DMS53 (cell line): ENCODE results near the gene VPS13C.

Experiments
- DNase-seq: peaks from one replicate; lab custom pipeline; 2025; lab: John Stamatoyannopoulos, UW

The VPS13C gene

GRCh38 chr15:61938249-61938648 lies 122.0 kb downstream of the VPS13C start:
- no peak for DNase-seq

DNA sequence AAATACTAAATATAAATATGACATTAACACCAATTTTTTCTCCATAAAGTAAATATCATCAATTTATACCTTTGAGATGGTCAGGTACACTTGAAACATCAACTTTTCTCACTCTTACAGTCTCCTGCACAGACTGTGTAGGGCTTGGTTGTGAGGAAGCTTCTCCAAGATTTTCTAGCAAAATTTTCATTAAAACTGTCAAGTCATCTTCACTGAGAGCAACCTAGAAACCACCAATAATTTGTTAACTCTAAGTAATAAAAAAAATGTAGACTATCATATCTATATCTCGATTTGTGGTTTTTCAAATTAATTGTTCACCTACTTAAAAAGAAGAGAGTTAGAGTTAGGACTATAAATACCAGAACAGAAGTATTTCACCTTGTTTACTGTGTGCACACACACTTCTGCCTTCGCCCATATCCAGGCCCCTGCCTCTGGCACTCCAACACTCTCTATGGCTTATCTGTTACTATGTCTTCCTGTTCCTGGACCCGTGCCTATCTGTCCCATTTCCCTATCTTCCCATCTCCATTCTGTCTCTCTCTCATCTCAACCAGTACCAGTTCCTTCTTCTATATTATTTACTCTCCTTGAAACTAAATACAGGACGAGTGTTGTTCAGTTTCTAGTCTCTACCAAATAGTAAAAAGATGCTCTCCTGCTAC lies 123.6 kb downstream of the VPS13C start:
- no peak for DNase-seq

GRCh38 chr15:61935493-61935892 lies 124.8 kb downstream of the VPS13C start:
- no peak for DNase-seq

DNA sequence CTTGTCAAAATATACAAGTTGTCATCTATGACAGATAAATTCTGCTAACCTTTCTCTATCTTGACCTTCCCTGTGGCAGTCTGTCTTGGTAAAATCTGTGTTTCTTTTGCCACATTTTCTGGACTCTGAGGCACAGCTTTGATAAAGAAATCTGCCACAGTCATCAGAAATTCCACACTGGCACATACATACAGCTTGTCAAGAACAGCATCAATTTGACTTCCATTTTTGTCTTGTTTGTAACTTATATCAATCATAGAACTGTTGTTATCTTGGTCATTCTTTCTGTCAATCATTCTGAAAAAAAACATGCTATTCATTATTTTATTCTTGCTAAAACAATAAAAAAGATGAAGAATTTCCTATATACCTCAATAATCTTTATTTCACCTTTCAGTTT lies 130.8 kb downstream of the VPS13C start:
- no peak for DNase-seq

- no peak for DNase-seq
Measured at GRCh38 chr15:61923173-61923572, 137.1 kb downstream of the VPS13C start.

DNA sequence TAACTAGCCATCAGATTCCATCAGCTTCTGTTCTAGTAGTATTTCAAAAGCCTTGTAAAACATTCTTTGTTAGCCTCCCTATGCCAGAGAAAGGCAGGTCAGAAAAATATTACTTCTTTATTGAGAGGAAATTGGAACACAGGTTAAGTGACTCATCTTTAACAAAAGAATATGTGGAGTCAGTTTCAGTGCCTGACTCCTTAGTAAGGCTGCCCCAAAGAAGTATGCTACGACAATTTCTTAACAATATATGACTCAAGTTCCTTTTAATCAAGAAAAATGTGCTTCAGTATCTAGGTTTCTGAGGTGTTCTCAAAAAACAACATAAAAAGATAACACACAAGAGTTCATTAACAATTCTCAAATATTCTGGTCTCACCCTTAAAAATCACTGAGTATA lies 139.2 kb downstream of the VPS13C start:
- DNase-seq, result no peak

- DNase-seq, result no peak
Measured at GRCh38 chr15:61917457-61917856, 142.8 kb downstream of the VPS13C start.

DNA sequence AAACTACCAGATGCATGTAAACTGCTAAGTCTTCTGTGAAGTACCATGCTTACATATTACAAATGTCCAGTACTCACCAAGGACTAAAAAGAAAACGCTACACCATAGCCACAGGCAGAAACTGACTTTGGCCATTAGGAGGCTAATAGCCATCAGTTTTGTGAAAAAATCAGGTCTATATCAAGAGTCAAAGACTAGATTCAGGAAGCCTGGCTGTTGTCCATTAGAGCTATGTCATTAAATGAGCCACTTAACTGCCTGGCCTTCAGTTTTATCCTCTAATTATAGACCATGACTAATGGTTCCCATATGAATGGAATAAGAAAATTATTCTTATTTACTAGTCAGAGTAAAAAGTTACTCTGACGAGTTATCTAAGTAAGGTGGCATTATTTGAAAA lies 144.1 kb downstream of the VPS13C start:
- no peak for DNase-seq

- DNase-seq, result no peak
Measured at GRCh38 chr15:61915640-61916039, 144.6 kb downstream of the VPS13C start.

- no peak for DNase-seq
Measured at GRCh38 chr15:61910839-61911369, 149.3 kb downstream of the VPS13C start.

DNA sequence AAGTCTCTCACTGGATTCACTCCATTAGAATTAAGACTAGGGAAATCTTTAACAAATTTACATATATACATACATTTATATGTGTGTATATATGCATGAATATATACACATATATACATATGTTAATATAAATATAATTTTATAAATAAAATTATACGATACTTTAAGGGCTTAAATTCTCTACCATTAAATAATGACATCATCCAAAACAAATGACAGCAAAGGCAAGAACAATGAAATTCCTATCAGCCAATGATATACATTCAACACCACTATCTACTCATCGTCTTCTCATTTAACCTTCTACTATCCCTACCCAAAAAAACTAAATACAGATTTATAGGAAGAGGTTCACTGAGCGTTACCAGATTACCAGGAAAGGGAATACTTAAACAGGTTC lies 152.0 kb downstream of the VPS13C start:
- no peak for DNase-seq

- no peak for DNase-seq
Measured at GRCh38 chr15:61907753-61908086, 152.5 kb downstream of the VPS13C start.

GRCh38 chr15:61906961-61907752 lies 153.1 kb downstream of the VPS13C start:
- DNase-seq, result no peak

- DNase-seq, result no peak
Measured at GRCh38 chr15:61893146-61893545, 167.1 kb downstream of the VPS13C start.

GRCh38 chr15:61892140-61892539 lies 168.1 kb downstream of the VPS13C start:
- DNase-seq, result no peak

GRCh38 chr15:61890106-61890505 lies 170.1 kb downstream of the VPS13C start:
- no peak for DNase-seq

DNA sequence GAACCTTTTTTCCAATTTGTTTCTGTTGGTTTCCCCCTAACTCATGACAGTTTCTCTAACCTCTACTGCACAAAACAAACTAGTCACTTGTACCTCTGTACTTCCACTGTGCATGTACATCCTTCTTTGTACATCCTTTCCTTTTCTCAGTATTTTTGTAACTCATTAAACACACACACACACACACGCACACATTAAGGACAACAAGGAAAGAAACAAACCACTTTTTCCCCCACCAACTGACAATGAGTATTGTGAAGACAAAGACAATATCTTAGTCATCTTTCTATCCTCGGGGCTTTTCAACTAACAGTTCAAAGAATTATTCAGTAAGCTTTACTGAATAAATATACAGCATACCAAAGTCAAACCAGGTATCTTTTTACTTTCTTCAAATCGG lies 170.5 kb downstream of the VPS13C start:
- DNase-seq, result no peak

DNA sequence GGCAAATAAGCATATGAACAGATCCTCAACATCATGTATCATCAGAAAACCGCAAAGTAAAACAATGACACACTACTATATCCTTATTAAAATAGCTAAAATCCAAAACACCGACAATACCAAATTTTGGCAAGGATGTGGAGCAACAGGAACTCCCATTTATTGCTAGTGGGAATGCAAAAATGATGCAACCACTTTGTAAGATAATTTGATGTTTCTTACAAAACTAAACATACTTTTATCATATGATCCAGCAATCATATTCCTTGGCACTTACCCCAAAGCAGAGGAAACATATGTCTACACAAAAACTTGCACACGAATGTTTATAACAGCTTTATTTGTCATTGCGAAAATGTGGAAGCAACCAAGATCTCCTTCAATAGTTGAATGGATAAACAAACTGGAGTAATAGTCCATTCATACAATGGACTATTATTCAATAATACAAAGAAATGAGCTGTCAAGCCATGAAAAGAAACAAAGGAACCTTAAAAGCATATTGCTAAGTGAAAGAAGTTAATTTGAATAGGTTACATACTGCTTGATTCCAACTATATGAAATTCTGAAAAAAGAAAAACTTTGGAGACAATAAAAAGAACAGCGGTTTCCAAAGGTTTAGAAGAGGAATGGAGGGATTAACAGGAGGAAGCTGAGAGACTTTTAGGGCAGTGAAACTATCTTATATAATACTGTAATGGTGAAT lies 172.0 kb downstream of the VPS13C start:
- DNase-seq, result no peak

DNA sequence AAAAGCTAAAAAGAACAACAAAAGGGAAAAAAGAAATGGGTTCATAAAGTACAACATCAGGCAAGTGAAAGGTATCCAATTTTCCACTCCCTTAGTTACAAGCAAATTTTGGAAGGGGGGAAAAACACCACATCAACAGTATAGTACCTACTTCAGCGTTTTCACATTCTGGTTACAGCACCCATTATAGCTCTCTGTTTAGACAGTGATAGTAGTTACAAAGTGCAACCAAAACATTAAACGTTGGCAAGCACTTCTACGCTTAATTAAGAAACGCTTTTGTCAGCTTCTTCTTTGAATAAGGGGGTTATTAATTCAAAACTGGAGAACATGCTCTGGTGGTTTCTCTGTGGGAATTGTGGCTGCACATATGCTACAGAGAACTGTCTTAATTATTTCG lies 180.2 kb downstream of the VPS13C start:
- no peak for DNase-seq

GRCh38 chr15:61879219-61879618 lies 181.0 kb downstream of the VPS13C start:
- no peak for DNase-seq

DNA sequence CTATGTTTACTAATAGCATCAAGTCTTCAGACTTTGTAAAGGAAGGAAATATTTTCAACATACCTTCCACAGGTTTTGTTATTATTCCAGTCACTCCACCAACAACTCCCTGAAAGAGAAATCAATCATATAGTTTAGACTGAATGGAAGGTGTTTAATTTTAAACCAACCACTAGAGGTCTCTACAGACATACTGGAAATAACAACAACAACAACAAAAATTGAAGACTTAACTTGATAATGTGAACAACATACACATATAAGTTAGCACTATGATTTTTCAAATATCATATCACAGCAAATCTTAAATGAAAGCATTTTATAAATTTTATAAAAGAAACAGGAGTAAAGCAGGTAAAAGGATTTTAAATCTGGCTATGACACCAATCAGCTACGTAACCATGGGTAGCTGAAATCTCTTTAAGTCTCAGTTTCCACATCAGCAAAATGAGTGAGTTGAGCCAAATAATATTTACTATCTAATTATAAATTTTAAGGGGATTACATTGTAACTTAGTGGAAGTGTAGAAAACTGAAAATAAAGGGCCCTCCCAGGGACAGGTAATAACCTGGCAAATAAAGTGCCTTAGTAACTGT lies 188.2 kb downstream of the VPS13C start:
- peak; percentile 48 for DNase-seq

- no peak for DNase-seq
Measured at GRCh38 chr15:61869656-61870055, 190.6 kb downstream of the VPS13C start.

GRCh38 chr15:61861962-61862361 lies 198.3 kb downstream of the VPS13C start:
- no peak for DNase-seq
